SU-DHL-6 (cell line): ENCODE data around the gene FRMPD4.

ENCODE experiments used
- H2AFZ ChIP-seq: fragments of 200-600 bp; sonication (generic); 2 replicates; pipeline ENCODE4 v1.6.1; 2014; ENCODE audit warnings: low read depth, mild to moderate bottlenecking, moderate library complexity, mixed read lengths, antibody characterized with exemption, low read length; ENCODE audit not compliant: severe bottlenecking
- H3F3A ChIP-seq: fragments of 200-600 bp; shearing (Covaris generic); 2 replicates; pipeline ENCODE4 v1.6.0; 2016; ENCODE audit warnings: antibody characterized with exemption, mild to moderate bottlenecking; ENCODE audit not compliant: insufficient read depth
- H3K27ac ChIP-seq: fragments of 200-600 bp; sonication (generic); 2 replicates; pipeline ENCODE4 v1.5.1; 2016; ENCODE audit warnings: low read depth, mild to moderate bottlenecking, low read length, moderate library complexity, mixed read lengths
- H3K27me3 ChIP-seq: fragments of 200-600 bp; sonication (generic), shearing (Covaris generic); 2 replicates; pipeline ENCODE4 v1.6.0; 2014; ENCODE audit warnings: mild to moderate bottlenecking, low read length
- H3K36me3 ChIP-seq: fragments of 200-600 bp; sonication (generic); 2 replicates; pipeline ENCODE4 v1.6.1; 2014; ENCODE audit warnings: mild to moderate bottlenecking, low read length, mixed read lengths
- H3K4me2 ChIP-seq: fragments of 300-600, 200-600 bp; shearing (Covaris generic), sonication (generic); 2 replicates; pipeline ENCODE4 v1.6.0; 2014; ENCODE audit warnings: low read length, low read depth, mild to moderate bottlenecking; ENCODE audit not compliant: poor library complexity, severe bottlenecking
- H3K4me3 ChIP-seq: fragments of 200-600 bp; sonication (generic); 2 replicates; pipeline ENCODE4 v1.5.1; 2014; ENCODE audit warnings: antibody characterized with exemption, low read length, mild to moderate bottlenecking, mixed read lengths; ENCODE audit not compliant: insufficient read depth, poor library complexity, severe bottlenecking
- H3K79me2 ChIP-seq: fragments of 200-600 bp; sonication (generic); 2 replicates; pipeline ENCODE4 v1.6.1; 2014; ENCODE audit warnings: mild to moderate bottlenecking, low read length, moderate library complexity; ENCODE audit not compliant: insufficient read depth
- H3K9ac ChIP-seq: fragments of 200-600 bp; sonication (generic); 2 replicates; pipeline ENCODE4 v1.7.0; 2014; ENCODE audit warnings: mild to moderate bottlenecking, low read length
- H3K9me2 ChIP-seq: fragments of 200-600 bp; sonication (generic); replicated peaks from 2 replicates; pipeline ENCODE4 v1.6.1; 2014; ENCODE audit warnings: low read length; ENCODE audit not compliant: insufficient read depth
- H3K9me3 ChIP-seq: fragments of 200-600 bp; sonication (generic); 2 replicates; pipeline ENCODE4 v1.6.1; 2014; ENCODE audit warnings: low read length, mixed read lengths; ENCODE audit not compliant: insufficient read depth
- H4K20me1 ChIP-seq: fragments of 200-600 bp; sonication (generic); 2 replicates; pipeline ENCODE4 v1.6.1; 2014; ENCODE audit warnings: low read depth, mild to moderate bottlenecking, antibody characterized with exemption, low read length, moderate library complexity, mixed read lengths
- EZH2phosphoT487 ChIP-seq: fragments of 200-600 bp; sonication (generic), shearing (Covaris generic); conservative IDR thresholded peaks from 2 replicates; pipeline ENCODE4 v1.6.1; 2018; ENCODE audit warnings: mild to moderate bottlenecking, antibody characterized with exemption, low read length, moderate library complexity, mixed read lengths
- TF ChIP-seq, protein P1 (sequence below): fragments of 200-600 bp; sonication (generic); IDR thresholded peaks from one replicate; pipeline ENCODE4 v1.5.1; 2017; ENCODE audit warnings: antibody characterized with exemption, mild to moderate bottlenecking, low read length, moderate library complexity; ENCODE audit not compliant: insufficient read depth, poor library complexity, severe bottlenecking

FRMPD4 gene

GRCh38 chrX:12210971-12211370 lies 72.7 kb downstream of the FRMPD4 start:
- no peak overlapping the region for H3K9ac ChIP-seq
- no peak for TF ChIP-seq EZH2phosphoT487
- no peak overlapping the region for H2AFZ ChIP-seq
- no peaks in the 10 kb centered on the region for H3K27me3 ChIP-seq
- H3K9me2 ChIP-seq, result no peaks in the 10 kb centered on the region
- no peaks in the 10 kb centered on the region for H3K36me3 ChIP-seq
- no peaks in the 10 kb centered on the region for H3F3A ChIP-seq
- no peaks in the 10 kb centered on the region for H4K20me1 ChIP-seq
- H3K4me2 ChIP-seq, result no peak overlapping the region
- no peaks in the 10 kb centered on the region for H3K79me2 ChIP-seq
- H3K4me3 ChIP-seq, result no peak overlapping the region
- no peak overlapping the region for H3K27ac ChIP-seq
- H3K9me3 ChIP-seq, result no peaks in the 10 kb centered on the region

DNA sequence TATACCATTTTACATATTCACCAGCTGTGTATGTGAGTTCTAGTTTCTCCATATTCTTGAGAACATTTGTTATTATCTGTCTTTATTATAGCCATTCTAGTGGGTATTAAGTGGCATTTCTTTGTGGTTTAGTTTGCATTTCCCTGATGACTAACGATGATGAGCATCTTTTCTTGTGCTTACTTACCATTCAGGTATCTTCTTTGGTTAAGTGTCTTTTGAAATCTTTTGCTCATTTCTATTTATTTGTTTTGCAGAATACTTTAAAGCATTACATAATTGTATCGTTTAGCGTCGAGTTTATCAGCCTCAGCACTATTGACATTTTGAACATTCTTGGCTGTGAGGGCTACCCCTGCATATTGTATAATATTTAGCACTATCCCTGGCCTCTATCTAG lies 85.4 kb downstream of the FRMPD4 start:
- no peak overlapping the region for H2AFZ ChIP-seq
- no peaks in the 10 kb centered on the region for H3K27me3 ChIP-seq
- no peaks in the 10 kb centered on the region for H3K9me2 ChIP-seq
- no peak overlapping the region for H3K4me2 ChIP-seq
- H3K4me3 ChIP-seq, result no peak overlapping the region
- no peaks in the 10 kb centered on the region for H3K9me3 ChIP-seq
- H3K27ac ChIP-seq, result no peak overlapping the region
- H3K79me2 ChIP-seq, result no peaks in the 10 kb centered on the region
- TF ChIP-seq, protein P1, sequence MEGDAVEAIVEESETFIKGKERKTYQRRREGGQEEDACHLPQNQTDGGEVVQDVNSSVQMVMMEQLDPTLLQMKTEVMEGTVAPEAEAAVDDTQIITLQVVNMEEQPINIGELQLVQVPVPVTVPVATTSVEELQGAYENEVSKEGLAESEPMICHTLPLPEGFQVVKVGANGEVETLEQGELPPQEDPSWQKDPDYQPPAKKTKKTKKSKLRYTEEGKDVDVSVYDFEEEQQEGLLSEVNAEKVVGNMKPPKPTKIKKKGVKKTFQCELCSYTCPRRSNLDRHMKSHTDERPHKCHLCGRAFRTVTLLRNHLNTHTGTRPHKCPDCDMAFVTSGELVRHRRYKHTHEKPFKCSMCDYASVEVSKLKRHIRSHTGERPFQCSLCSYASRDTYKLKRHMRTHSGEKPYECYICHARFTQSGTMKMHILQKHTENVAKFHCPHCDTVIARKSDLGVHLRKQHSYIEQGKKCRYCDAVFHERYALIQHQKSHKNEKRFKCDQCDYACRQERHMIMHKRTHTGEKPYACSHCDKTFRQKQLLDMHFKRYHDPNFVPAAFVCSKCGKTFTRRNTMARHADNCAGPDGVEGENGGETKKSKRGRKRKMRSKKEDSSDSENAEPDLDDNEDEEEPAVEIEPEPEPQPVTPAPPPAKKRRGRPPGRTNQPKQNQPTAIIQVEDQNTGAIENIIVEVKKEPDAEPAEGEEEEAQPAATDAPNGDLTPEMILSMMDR, result no peak
- TF ChIP-seq EZH2phosphoT487, result no peak
- no peaks in the 10 kb centered on the region for H4K20me1 ChIP-seq
- no peak overlapping the region for H3K9ac ChIP-seq
- no peaks in the 10 kb centered on the region for H3K36me3 ChIP-seq
- no peaks in the 10 kb centered on the region for H3F3A ChIP-seq

GRCh38 chrX:12225107-12225506 lies 86.8 kb downstream of the FRMPD4 start:
- Histone ChIP-seq H3K9me3 (no peaks in the 10 kb centered on the region), H2AFZ (no peak overlapping the region), H3K4me3 (no peak overlapping the region), H3K9ac (no peak overlapping the region), H3K4me2 (no peak overlapping the region), H4K20me1 (no peaks in the 10 kb centered on the region), H3K36me3 (no peaks in the 10 kb centered on the region), H3F3A (no peaks in the 10 kb centered on the region), H3K79me2 (no peaks in the 10 kb centered on the region), H3K9me2 (no peaks in the 10 kb centered on the region), H3K27me3 (no peaks in the 10 kb centered on the region), H3K27ac (no peak overlapping the region)
- TF ChIP-seq, protein P1, result no peak
- TF ChIP-seq EZH2phosphoT487, result no peak

GRCh38 chrX:12227412-12228041 lies 89.3 kb downstream of the FRMPD4 start:
- H3F3A ChIP-seq, result no peaks in the 10 kb centered on the region
- H3K9me3 ChIP-seq, result no peaks in the 10 kb centered on the region

More at GRCh38 chrX:12227412-12228041, 89.3 kb downstream of the FRMPD4 start:
- Histone ChIP-seq H3K9ac (no peak overlapping the region), H3K9me2 (no peaks in the 10 kb centered on the region), H3K4me2 (no peak overlapping the region), H3K36me3 (no peaks in the 10 kb centered on the region), H4K20me1 (no peaks in the 10 kb centered on the region), H3K4me3 (no peak overlapping the region), H3K27me3 (no peaks in the 10 kb centered on the region), H3K79me2 (no peaks in the 10 kb centered on the region), H2AFZ (no peak overlapping the region), H3K27ac (no peak overlapping the region)
- TF ChIP-seq EZH2phosphoT487, result no peak
- TF ChIP-seq, protein P1, result no peak
